HG03045 (cell line): ENCODE data around the gene ZFTA.
"Not testable (repeated sequence)": the region's sequence is repeated elsewhere in the genome, so short reads cannot be mapped to it uniquely, and the experiment has no call there.

Experiments
- ATAC-seq: cut with Tn5 transposase; IDR thresholded peaks from one replicate; pipeline ENCODE4 v1.9.1; 2021; ENCODE audit warnings: mild to moderate bottlenecking, moderate library complexity; ENCODE audit not compliant: unreplicated experiment

ZFTA gene

GRCh38 chr11:63779039-63779438 lies 10.5 kb upstream of the ZFTA start:
- ATAC-seq, result no peak

GRCh38 chr11:63775191-63775590 lies 6.6 kb upstream of the ZFTA start:
- no peak for ATAC-seq

GRCh38 chr11:63771741-63772318 lies 3.3 kb upstream of the ZFTA start:
- ATAC-seq, result not testable (repeated sequence)

- ATAC-seq, result no peak
These were observed 2.2 kb upstream of the ZFTA start for GRCh38 chr11:63770763-63771162.

- no peak for ATAC-seq
These were observed 1.3 kb upstream of the ZFTA start for GRCh38 chr11:63769714-63770455.

GRCh38 chr11:63769042-63769713 lies 603 bp upstream of the ZFTA start:
- ATAC-seq, result peak; percentile 41

- peak; percentile 15 for ATAC-seq
These were observed 874 bp downstream of the ZFTA start for GRCh38 chr11:63767565-63768236.

- ATAC-seq, result no peak
These were observed 1.4 kb downstream of the ZFTA start for GRCh38 chr11:63767267-63767564.

- no peak for ATAC-seq
These were observed 1.9 kb downstream of the ZFTA start for GRCh38 chr11:63766531-63767235.

- no peak for ATAC-seq
These were observed 2.8 kb downstream of the ZFTA start for GRCh38 chr11:63765688-63766241.

GRCh38 chr11:63764679-63765647 lies 3.6 kb downstream of the ZFTA start:
- no peak for ATAC-seq

- no peak for ATAC-seq
These were observed 4.3 kb downstream of the ZFTA start for GRCh38 chr11:63764340-63764678.

- ATAC-seq, result no peak
These were observed 4.9 kb downstream of the ZFTA start for GRCh38 chr11:63763496-63764339.

GRCh38 chr11:63762654-63763495 lies 5.7 kb downstream of the ZFTA start:
- ATAC-seq, result no peak

- no peak for ATAC-seq
These were observed 6.5 kb downstream of the ZFTA start for GRCh38 chr11:63761931-63762653.

GRCh38 chr11:63761188-63761587 lies 7.4 kb downstream of the ZFTA start:
- ATAC-seq, result no peak

- no peak for ATAC-seq
These were observed 8.0 kb downstream of the ZFTA start for GRCh38 chr11:63760487-63761079.
